Coronary artery (tissue), 2 donors: ENCODE data around the gene ZNF511.

Experiments
- DNase-seq: peaks from one replicate; pipeline ENCODE4 v3.0.0-alpha.2; 2017; ENCODE audit warnings: low spot score
- H3K27ac ChIP-seq, 2 donors: fragments of 200-600 bp; sonication (generic); one replicate each; pipeline ENCODE4 v1.5.1; 2016 to 2019
- H3K4me3 ChIP-seq: fragments of 200-600 bp; sonication (generic); 2 replicates; pipeline ENCODE4 v1.5.1; 2016; ENCODE audit warnings: mild to moderate bottlenecking, moderate library complexity
- TF ChIP-seq, protein P1 (sequence below): fragments of 200-600 bp; sonication (generic); IDR thresholded peaks from one replicate; pipeline ENCODE4 v1.5.1; 2019; ENCODE audit warnings: antibody characterized with exemption

Gene ZNF511

DNA sequence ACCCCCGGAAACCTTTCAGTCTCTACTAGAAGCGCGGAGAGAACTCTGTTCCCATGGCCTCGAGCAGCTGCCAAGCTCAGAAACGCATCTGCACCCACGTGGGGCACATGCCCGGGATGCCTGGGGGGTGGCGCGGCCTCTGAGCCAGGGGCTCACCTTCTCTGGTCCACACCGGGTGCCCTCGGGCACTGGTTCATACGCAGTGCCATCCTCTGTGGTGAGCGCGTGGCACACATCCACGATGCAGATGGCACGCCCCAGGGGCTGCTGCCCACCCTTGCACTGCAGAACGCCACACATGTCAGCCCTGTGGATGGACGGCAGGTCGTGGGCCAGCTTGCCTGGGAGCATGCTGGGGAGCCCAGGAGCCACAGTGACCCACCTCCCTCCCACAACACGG lies 38.5 kb upstream of the ZNF511 start:
- H3K27ac ChIP-seq = no peak overlapping the region
- TF ChIP-seq, protein P1, sequence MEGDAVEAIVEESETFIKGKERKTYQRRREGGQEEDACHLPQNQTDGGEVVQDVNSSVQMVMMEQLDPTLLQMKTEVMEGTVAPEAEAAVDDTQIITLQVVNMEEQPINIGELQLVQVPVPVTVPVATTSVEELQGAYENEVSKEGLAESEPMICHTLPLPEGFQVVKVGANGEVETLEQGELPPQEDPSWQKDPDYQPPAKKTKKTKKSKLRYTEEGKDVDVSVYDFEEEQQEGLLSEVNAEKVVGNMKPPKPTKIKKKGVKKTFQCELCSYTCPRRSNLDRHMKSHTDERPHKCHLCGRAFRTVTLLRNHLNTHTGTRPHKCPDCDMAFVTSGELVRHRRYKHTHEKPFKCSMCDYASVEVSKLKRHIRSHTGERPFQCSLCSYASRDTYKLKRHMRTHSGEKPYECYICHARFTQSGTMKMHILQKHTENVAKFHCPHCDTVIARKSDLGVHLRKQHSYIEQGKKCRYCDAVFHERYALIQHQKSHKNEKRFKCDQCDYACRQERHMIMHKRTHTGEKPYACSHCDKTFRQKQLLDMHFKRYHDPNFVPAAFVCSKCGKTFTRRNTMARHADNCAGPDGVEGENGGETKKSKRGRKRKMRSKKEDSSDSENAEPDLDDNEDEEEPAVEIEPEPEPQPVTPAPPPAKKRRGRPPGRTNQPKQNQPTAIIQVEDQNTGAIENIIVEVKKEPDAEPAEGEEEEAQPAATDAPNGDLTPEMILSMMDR = no peak
- no peak overlapping the region for H3K4me3 ChIP-seq
- no peak for DNase-seq

DNA sequence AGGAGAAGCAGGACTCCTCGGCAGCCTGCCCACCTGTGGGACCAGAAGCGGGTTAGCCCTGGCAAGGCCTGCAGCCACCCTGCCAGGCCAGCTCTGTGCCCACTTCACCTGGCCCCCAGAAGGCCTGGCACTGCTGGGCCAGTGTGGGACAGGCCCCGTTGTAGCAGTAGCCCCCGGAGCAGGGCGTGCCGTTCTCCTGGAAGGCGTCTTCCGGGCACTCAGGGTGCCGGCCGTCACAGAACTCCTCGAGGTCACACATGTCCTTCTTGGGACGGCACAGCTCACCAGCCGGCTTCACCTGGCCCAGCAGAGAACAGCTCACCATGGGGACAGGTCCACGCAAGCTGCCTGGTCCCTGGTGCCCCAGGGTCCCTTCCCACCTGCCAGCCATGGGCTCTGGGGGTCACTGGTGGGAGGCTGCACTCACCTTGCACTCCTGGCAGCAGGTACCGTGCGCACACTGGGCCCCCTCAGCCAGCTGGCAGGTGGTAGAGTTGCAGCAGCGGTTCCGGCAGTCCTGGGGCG lies 37.9 kb upstream of the ZNF511 start:
- H3K4me3 ChIP-seq = no peak overlapping the region
- no peak overlapping the region for H3K27ac ChIP-seq
- TF ChIP-seq, protein P1 = no peak
- no peak for DNase-seq

DNA sequence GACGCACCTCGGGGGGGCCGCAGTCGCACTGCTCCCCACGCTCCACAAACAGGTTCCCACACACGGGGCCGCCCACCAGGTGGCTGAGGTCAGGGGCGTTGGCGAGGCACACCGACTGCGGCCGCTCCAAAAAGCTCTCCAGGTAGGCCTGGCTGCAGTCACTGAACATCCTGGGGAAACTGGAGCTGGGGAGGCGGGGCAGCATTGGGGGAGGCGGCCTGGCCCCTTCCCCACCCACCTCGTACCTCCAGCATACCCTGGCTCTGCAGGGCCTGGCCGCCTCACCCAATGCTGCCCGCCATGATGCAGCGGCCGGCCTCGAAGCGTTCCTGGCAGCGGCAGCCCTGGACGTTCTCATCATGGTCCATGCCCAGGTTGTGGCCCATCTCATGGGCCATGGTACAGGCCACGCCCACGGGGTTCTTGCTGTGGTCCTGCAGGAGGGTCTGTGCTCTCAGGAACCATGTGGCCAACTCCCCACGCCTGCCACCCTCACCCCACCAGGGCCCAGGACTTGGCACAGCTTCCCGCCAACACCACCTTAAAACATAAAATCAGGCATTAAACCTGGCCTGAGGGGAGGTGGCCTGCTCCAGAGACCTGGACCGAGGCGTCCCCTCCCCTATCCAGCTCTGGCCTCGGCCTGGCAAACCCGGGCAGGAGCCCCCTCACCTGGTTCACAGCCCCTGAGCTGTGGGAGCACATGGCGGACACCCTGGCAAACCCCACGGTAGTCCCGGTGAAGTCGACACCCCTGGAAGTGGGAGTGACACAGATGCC lies 37.0 kb upstream of the ZNF511 start:
- no peak overlapping the region for H3K4me3 ChIP-seq
- TF ChIP-seq, protein P1 = no peak
- no peak overlapping the region for H3K27ac ChIP-seq
- no peak for DNase-seq

DNA sequence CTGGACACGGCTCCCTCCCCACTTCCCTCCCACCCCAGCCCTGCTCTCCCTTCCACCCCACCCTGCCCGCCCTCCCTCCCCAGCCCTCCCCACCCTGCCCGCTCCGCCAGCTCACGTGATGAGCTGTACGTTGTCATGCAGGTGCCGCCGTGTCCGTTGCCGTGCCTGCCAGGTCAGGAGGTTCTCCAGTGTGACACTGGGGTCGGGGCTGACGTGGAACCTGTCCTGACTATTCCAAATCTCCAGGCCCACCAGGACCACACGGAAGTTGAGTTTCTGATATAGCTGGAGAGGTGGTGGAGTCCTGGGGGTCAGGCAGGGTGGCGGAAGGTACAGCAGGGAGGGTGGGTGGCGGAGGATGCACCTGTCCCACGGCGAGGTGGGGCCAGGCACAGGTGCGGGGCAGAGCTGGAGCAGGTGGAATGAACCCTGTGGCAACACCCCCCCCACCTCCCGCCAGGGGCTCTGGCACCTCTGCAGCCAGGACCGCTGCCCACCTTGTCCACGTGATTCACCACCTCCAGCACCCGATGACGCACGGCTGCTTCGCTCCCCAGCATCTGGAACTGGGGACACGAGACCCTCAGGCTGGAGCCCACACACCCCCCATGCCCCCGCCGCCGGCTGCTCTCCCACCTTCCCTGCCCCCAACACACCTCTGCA lies 36.3 kb upstream of the ZNF511 start:
- H3K27ac ChIP-seq = no peak overlapping the region
- no peak for DNase-seq
- H3K4me3 ChIP-seq = no peak overlapping the region
- TF ChIP-seq, protein P1 = no peak

DNA sequence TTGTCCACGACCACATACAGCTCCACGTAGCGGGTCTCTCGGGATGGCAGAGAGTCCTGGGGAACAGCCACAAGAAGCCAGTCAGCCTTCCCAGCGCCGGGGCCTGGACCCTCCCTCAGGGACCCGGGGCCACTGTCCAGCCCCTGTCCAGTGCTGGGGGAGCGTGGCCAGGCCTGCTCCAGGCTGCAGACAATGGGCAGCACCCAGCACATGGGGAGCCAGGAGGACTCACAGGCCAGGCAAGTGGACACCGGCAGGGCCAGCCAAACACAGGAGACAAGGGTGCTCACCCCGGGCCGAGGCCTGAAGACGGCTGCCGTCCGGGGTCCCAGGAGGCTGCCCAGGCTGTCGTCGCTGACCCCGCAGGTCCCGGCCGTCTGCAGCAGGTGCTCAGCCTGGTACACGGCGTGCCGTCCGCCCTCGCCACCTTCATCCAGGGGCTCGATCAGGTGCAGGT lies 35.7 kb upstream of the ZNF511 start:
- no peak for DNase-seq
- TF ChIP-seq, protein P1 = no peak
- Histone ChIP-seq H3K4me3 (no peak overlapping the region), H3K27ac (no peak overlapping the region)

DNA sequence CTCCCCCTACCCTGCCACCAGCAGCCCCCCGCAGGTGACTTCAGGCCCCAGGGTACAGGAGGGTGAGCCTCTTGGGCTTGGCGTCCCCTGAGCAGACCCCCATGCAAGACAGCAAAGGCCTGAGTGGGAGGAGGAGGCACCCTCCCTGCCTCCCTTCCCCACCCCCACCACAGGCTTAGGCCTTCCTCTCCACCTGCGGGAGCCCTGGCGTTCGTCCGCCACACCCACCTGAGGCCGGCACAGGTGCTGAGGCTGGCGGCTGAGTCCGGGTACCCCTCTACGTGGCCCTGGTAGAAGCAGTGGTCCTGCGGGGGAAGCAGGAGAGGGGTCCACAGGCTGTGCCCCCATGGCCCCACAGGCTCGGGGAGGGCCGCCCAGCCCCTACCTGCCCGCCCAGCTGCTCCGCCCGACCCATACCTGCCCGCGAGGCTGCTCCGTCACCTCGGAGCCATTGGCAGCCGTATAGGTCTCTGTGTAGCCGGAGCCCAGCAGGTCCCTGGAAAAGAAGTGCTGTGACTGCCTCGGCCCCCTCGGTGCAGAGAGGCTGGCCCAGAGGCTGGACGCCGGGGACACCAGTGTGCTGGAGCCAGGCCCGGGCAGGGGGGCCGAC lies 35.1 kb upstream of the ZNF511 start:
- TF ChIP-seq, protein P1 = no peak
- no peak for DNase-seq
- Histone ChIP-seq H3K4me3 (no peak overlapping the region), H3K27ac (no peak overlapping the region)
